Thymus (tissue), 11 donors: ENCODE measurements around the gene CPM. TPM values are rescaled to one million over a fixed set of nuclear protein-coding genes. Genes with fewer than 3 reads are reported as not detected.
"Not testable (repeated sequence)": the region's sequence is repeated elsewhere in the genome, so short reads cannot be mapped to it uniquely, and the experiment has no call there.

Experiments
- DNase-seq, 9 donors: peaks; one replicate each; pipeline ENCODE4 v3.0.0-alpha.2; 2013; ENCODE audit warnings: low spot score in 9 of 9, low read depth in 6 of 9, missing footprints in 1 of 9
- H3K27ac ChIP-seq, 2 donors: one replicate each; pipeline ENCODE4 v1.5.1; 2013; ENCODE audit warnings: control low read depth in 1 of 2, low read depth in 1 of 2, low read length in 1 of 2, mild to moderate bottlenecking in 1 of 2, moderate library complexity in 1 of 2
- H3K27me3 ChIP-seq, 2 donors: one replicate each; pipeline ENCODE4 v1.5.1; 2013; ENCODE audit warnings: low read length in 1 of 2; ENCODE audit not compliant: control insufficient read depth in 2 of 2, insufficient read depth in 1 of 2
- H3K36me3 ChIP-seq, 2 donors: one replicate each; pipeline ENCODE4 v1.5.1; 2013; ENCODE audit warnings: low read length in 1 of 2, mild to moderate bottlenecking in 1 of 2, moderate library complexity in 1 of 2; ENCODE audit not compliant: control insufficient read depth in 2 of 2, insufficient read depth in 2 of 2
- H3K4me1 ChIP-seq, 2 donors: one replicate each; pipeline ENCODE4 v1.5.1; 2013; ENCODE audit warnings: low read length in 2 of 2; ENCODE audit not compliant: control insufficient read depth in 2 of 2, insufficient read depth in 2 of 2
- H3K4me3 ChIP-seq, 2 donors: one replicate each; pipeline ENCODE4 v1.5.1; 2013; ENCODE audit warnings: low read length in 2 of 2, control low read depth in 1 of 2, mild to moderate bottlenecking in 1 of 2
- H3K9me3 ChIP-seq, 2 donors: one replicate each; pipeline ENCODE4 v1.5.1; 2013; ENCODE audit warnings: low read length in 1 of 2, mild to moderate bottlenecking in 1 of 2; ENCODE audit not compliant: control insufficient read depth in 2 of 2, insufficient read depth in 1 of 2
- whole genome bisulfite sequencing: extraction: QIAGEN DNeasy Blood & Tissue Kit; methylation state at CpG from one replicate; pipeline ENCODE4 v1.1.7; 2013; 5-methylcytosine and 5-hydroxymethylcytosine counted together
- polyA plus RNA-seq: library from polyadenylated mRNA; stranded (reverse); fragments of 200-250 nt; gene quantifications from one replicate; pipeline ENCODE4 v1.2.3, GENCODE V29; 2013
- total RNA-seq: library from RNA; stranded (reverse); fragments of 120-200 nt; gene quantifications from one replicate; pipeline ENCODE4 v1.2.4, GENCODE V29; 2013
- donor health status: healthy.

Gene CPM
- total and polyA plus RNA-seq, 2 donors: 2.7 to 11.4 TPM

GRCh38 chr12:68824597-68825250 is 108.2 kb downstream of the CPM start:
- Histone ChIP-seq H3K4me1 (no peaks in the 10 kb centered on the region), H3K27ac (no peak overlapping the region), H3K36me3 (peaks cover 44 to 72% of the 10 kb centered on the region in 2 donors), H3K4me3 (no peak overlapping the region), H3K27me3 (no peaks in the 10 kb centered on the region), H3K9me3 (no peaks in the 10 kb centered on the region)
- WGBS: 99% methylated on average over 16 of the region's 16 CpGs
- no peak for DNase-seq

DNA sequence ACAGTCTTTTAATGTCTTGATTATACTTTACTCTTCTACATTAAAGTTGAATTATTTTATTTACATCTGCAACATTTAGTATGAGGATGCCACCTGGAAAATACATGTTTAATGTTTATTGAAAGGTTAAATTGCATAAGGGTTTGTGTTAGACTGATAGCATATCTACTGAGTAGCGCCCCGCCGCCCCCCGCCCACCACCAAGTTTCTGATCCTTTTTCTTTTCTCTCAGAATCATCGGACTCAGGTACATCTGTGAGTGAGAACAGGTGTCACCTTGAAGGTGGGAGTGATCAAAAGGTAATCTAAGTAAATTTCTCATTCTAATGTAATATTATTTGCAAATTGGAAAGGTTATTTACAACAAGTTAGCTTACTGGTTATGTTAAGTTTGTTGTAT is 108.8 kb downstream of the CPM start:
- H3K36me3 ChIP-seq: peaks cover 41 to 73% of the 10 kb centered on the region in 2 donors
- no peak for DNase-seq
- WGBS: over 99% methylated on average over 5 of the region's 5 CpGs
- H3K27ac ChIP-seq: no peak overlapping the region
- no peaks in the 10 kb centered on the region for H3K4me1 ChIP-seq
- H3K9me3 ChIP-seq: no peaks in the 10 kb centered on the region
- H3K4me3 ChIP-seq: no peak overlapping the region
- no peaks in the 10 kb centered on the region for H3K27me3 ChIP-seq

GRCh38 chr12:68823696-68824095 is 109.3 kb downstream of the CPM start:
- Histone ChIP-seq H3K4me3 (no peak overlapping the region), H3K27ac (peak overlapping the region in 1 of 2 donors; percentile 18), H3K36me3 (peaks cover 39 to 71% of the 10 kb centered on the region in 2 donors), H3K27me3 (no peaks in the 10 kb centered on the region), H3K4me1 (no peaks in the 10 kb centered on the region), H3K9me3 (no peaks in the 10 kb centered on the region)
- over 99% methylated on average over 3 of the region's 3 CpGs for WGBS
- no peak for DNase-seq

DNA sequence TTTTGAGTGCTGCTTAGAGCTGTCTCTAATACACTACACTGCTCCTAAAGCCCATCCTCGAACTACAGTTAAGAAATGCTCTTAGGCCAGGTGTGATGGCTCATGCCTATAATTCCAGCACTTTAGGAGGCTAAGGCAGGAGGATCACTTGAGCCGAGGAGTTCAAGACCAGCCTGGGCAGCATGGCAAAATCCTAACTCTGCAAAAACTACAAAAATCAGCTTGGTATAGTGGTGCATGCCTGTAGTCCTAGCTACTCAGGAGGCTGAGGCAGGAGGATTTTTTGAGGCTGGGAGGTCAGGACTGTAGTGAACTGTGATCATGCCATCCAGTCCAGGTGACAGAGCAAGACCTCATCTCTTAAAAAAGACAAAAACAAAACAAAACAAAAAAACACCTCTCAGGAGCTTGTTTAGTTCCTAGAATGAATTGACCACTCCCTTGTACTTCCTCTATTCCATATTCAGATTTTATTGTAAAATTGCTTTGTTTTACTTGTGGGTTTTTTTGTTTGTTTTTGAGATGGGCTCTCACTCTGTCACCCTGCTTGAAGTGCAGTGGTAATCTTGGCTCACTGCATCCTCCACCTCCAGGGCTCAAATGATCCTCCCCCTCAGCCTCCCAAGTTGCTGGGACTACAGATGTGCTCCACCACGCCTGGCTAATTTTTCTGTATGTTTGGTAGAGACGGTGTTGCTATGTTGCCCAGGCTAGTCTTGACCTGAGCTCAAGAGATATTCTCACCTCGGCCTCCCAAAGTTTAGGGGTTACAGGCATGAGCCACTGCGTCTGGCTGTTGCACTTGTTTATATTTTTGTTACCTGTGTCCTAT is 111.4 kb downstream of the CPM start:
- WGBS: 94% methylated on average over 6 of the region's 6 CpGs
- Histone ChIP-seq H3K4me1 (no peaks in the 10 kb centered on the region), H3K27me3 (no peaks in the 10 kb centered on the region), H3K9me3 (no peaks in the 10 kb centered on the region), H3K36me3 (peaks cover 30 to 79% of the 10 kb centered on the region in 2 donors), H3K27ac (no peak overlapping the region), H3K4me3 (no peak overlapping the region)
- no peak for DNase-seq

GRCh38 chr12:68819481-68819880 is 113.5 kb downstream of the CPM start:
- H3K36me3 ChIP-seq: peaks cover 23 to 82% of the 10 kb centered on the region in 2 donors
- not testable (repeated sequence) for H3K27me3 ChIP-seq, H3K4me1 ChIP-seq, H3K27ac ChIP-seq, H3K4me3 ChIP-seq, DNase-seq, H3K9me3 ChIP-seq
- WGBS: 97% methylated on average over 13 of the region's 13 CpGs

- peaks cover 0 to 3% of the 10 kb centered on the region in 2 donors for H3K4me1 ChIP-seq
- H3K4me3 ChIP-seq: no peak overlapping the region
- over 99% methylated on average over 8 of the region's 8 CpGs for WGBS
- no peaks in the 10 kb centered on the region for H3K27me3 ChIP-seq
- H3K27ac ChIP-seq: no peak overlapping the region
- no peaks in the 10 kb centered on the region for H3K9me3 ChIP-seq
- DNase-seq: no peak
- H3K36me3 ChIP-seq: peaks cover 6 to 85% of the 10 kb centered on the region in 2 donors
Measured at GRCh38 chr12:68815928-68816800, 116.8 kb downstream of the CPM start.

DNA sequence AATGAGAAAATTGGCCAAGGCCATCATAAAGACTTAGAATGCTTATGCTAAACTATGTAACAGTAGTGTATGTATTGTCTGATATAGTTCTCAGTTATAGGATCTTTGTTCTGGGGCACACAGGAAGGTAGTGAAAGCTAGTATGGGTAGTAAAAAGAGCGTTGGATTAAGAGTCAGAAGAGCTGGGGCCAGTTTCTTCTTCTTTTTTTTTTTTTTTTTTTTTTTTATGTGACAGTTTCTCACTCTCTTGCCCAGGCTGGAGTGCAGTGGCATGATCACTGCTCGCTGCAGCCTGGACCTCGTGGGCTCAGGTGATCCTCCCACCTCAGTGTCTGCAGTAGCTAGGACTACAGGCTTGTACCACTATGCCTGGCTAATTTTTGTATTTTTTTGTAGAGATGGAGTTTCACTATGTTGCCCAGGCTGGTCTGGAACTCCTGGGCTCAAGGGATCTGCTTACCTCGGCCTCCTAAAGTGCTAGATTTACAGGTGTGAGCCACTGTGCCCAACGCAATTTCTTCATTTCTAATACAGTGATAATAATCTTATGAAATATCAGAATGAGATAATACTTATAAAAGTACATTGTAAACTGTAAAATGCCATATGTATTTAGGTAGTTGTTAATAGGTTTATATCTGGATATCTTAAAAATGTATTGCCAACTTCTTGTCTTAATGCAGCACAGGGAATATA is 117.6 kb downstream of the CPM start:
- no peak overlapping the region for H3K27ac ChIP-seq
- WGBS: 95% methylated on average over 5 of the region's 5 CpGs
- H3K27me3 ChIP-seq: no peaks in the 10 kb centered on the region
- no peak overlapping the region for H3K4me3 ChIP-seq
- no peak for DNase-seq
- peaks cover 0 to 3% of the 10 kb centered on the region in 2 donors for H3K4me1 ChIP-seq
- no peaks in the 10 kb centered on the region for H3K9me3 ChIP-seq
- H3K36me3 ChIP-seq: peaks cover 4 to 81% of the 10 kb centered on the region in 2 donors

DNA sequence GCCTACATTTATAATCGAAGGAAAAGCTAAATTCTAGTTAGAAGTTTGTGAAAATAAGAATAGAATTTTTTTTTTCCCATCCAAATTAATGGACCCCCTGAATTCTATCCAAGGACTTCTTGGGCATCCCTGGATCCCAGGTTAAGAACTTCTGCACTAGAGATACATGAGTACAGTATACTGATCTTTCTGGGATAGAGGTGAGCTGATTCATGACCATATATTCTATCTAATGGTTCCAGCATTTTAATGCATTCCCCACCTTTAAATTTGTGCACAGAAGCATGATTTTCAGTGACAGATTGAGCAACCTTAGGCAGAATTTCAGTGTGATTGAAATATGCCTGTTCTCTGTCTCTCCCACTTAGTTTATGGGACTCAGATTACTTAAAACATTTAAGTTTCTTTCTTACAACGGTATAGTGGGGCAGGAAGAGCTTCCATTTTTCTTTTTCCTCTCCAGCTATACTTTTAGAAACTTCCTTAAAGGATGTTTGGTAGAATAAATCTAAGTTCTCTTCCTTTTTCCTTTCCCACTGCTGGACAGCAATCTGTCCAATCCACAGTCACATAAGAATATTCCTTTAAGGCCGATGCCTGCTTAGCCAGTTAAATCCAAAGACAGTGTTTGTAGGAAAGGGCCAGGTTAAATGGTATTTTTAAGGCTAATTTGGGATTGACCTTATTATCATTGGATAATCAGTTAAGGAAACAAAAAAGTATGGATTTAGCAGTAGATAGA is 118.3 kb downstream of the CPM start:
- no peak overlapping the region for H3K4me3 ChIP-seq
- no peak overlapping the region for H3K27ac ChIP-seq
- WGBS: 82% methylated on average over 3 of the region's 3 CpGs
- H3K4me1 ChIP-seq: peaks cover 0 to 6% of the 10 kb centered on the region in 2 donors
- H3K27me3 ChIP-seq: no peaks in the 10 kb centered on the region
- no peak for DNase-seq
- peaks cover 8 to 82% of the 10 kb centered on the region in 2 donors for H3K36me3 ChIP-seq
- H3K9me3 ChIP-seq: no peaks in the 10 kb centered on the region
